Gastrocnemius medialis (tissue), 4 donors: ENCODE results near the gene OR7A10.

Source experiments
- POLR2A ChIP-seq, 2 donors: fragments of 450-650 bp; IDR thresholded peaks; one replicate each; pipeline ENCODE4 v1.6.1; 2017; ENCODE audit warnings: antibody characterized with exemption in 2 of 2, mild to moderate bottlenecking in 2 of 2, moderate library complexity in 2 of 2
- TF ChIP-seq, protein P1 (sequence below), 5 experiments: fragments of 450-650 bp in 3 of 5; fragments of 200-600 bp in 2 of 5; sonication (generic) in 2 of 5; IDR thresholded peaks in 4 of 5; conservative IDR thresholded peaks in 1 of 5; 1 replicate in 4 of 5; 2 replicates in 1 of 5; pipeline ENCODE4 v1.5.1; 2016 to 2019; ENCODE audit warnings: antibody characterized with exemption in 5 of 5, mild to moderate bottlenecking in 3 of 5, moderate library complexity in 3 of 5

DNA sequence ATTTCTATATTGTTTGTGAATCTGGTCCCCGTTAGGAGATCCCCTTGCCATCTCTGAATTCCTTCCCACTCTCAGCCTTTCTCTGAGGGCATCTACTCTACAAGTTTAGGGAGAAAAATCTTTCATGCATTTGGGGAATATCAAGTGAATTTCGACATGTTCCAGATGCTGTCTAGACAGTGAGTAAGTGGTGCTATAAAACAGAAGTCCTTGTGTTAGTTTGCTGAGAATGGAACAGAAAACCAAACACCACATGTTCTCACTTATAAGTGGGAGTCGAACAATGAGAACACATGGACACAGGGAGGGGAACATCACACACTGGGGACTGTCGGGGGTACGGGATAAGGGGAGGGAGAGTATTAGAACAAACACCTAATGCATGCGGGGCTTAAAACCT is 5.1 kb downstream of the OR7A10 start:
- TF ChIP-seq POLR2A (IDR thresholded peaks at IDR 0.05), result no peak
- TF ChIP-seq, protein P1, sequence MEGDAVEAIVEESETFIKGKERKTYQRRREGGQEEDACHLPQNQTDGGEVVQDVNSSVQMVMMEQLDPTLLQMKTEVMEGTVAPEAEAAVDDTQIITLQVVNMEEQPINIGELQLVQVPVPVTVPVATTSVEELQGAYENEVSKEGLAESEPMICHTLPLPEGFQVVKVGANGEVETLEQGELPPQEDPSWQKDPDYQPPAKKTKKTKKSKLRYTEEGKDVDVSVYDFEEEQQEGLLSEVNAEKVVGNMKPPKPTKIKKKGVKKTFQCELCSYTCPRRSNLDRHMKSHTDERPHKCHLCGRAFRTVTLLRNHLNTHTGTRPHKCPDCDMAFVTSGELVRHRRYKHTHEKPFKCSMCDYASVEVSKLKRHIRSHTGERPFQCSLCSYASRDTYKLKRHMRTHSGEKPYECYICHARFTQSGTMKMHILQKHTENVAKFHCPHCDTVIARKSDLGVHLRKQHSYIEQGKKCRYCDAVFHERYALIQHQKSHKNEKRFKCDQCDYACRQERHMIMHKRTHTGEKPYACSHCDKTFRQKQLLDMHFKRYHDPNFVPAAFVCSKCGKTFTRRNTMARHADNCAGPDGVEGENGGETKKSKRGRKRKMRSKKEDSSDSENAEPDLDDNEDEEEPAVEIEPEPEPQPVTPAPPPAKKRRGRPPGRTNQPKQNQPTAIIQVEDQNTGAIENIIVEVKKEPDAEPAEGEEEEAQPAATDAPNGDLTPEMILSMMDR (IDR thresholded peaks at IDR 0.05 in 4 of 5, conservative IDR thresholded peaks at IDR 0.05 in 1 of 5), result no peak
